Erythroblast (primary cell): ENCODE data around the gene CDCA4.

Experiments used
- GATA1 ChIP-seq: IDR thresholded peaks from 2 replicates; pipeline ENCODE4 v1.6.1; 2011; ENCODE audit warnings: low read depth, mild to moderate bottlenecking, control low read depth, low read length, moderate library complexity
- POLR2A ChIP-seq: IDR thresholded peaks from 2 replicates; pipeline ENCODE4 v1.6.1; 2011; ENCODE audit warnings: mild to moderate bottlenecking, low read length

DNA sequence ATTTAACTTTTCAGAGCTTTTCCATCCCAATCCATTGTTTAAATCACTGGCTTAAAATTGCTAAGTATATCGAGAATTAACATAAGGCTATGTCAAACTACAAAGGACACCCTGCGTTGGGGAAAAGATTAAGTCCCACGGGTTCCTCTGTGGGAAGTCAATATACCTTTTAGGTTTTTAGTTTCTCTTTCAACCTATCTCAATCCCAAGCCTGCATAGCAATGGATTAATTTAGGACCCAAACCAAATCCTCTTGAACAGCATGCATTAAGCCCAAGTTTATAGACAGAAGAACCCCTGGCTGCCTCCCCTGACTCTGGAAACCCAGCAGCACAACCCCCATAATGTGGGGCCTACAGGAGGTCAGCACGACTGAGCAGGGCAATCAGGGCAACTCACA lies 6.3 kb downstream of the CDCA4 start:
- TF ChIP-seq POLR2A (no peak), GATA1 (no peak)
